ENCODE measurements around the gene TSPAN18.
A peak's percentile ranks its signal among the peaks of the same experiment; 100 is the strongest.

Gene TSPAN18, protein sequence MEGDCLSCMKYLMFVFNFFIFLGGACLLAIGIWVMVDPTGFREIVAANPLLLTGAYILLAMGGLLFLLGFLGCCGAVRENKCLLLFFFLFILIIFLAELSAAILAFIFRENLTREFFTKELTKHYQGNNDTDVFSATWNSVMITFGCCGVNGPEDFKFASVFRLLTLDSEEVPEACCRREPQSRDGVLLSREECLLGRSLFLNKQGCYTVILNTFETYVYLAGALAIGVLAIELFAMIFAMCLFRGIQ

DNA sequence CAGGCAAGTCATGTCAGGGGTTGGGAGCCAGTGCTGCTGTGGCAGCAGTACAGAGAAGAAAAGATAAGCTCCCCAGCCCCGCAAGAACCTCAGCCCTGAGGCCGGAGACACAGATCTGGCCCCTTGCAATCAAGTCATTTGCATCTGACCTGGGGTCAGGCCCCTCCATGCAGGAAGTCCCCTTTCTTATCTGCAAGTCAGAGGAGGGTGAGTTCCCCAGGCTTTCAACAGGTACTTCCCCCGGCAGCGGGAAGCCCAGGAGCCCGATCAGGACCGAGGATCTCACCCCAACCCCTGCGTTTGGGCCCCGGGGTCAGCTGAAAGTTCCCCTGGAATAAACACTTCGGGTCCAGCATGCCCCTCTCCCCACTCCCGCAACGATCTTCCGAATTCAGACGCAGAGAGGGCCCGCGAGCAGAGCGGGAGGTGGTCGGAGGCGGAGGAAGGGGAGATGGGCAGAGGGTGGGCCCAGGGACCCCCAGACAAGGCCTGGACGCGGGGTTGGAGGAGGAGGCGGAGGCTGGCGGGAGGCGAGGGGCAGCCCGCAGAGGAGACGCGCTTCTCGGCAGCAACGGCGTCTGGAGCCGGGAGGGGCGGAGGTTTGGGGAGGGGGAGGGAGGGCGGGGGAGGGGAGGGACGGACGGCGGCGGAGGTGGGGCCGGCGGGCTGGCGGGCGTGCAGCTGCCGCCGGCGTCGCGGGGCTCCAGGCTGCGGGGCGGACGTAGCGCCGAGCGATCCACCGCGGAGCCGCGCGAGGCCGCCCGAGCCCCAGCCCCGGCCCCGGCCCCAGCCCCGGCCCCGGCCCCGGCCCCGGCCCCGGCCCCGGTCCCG is at the start of gene TSPAN18:
Gene TSPAN18, plus strand, starts transcription at position 680 of the 831 bp plus-strand sequence. CDS start 179,455 bp downstream, outside the sequence.
- DNase-seq, result peak; percentile 13 to 18

DNA sequence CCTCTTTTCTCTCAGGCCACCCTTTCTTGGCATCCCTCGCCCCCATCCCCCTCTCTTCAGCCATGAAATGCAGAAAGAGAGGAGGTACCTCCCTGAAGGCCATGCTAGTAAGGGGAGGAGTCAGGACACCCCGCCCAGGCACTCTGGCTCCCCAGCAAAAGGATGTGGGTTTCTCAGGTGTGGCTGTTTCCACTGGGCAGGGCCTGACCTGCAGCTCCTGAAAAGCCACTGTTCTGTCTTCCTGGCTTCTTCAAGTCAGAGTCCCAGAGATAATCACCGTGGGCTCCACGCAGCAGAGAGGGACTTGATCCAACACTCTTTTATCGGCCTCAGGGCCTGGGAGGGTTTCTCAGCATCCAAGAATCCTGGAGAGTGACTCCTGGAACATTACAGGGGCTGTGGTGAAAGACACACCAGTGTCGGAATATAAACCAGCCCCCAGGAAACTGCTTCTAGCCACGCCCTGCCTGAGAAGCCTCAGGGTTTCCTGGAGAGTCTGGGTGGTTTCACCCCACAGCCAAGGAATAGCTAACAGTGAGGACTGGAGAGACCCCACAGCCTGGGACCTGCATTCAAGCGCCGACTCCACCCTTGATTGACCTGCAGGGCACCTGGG is 45.7 kb upstream of the TSPAN18 start:
- peak; percentile 16 to 30 for DNase-seq

DNA sequence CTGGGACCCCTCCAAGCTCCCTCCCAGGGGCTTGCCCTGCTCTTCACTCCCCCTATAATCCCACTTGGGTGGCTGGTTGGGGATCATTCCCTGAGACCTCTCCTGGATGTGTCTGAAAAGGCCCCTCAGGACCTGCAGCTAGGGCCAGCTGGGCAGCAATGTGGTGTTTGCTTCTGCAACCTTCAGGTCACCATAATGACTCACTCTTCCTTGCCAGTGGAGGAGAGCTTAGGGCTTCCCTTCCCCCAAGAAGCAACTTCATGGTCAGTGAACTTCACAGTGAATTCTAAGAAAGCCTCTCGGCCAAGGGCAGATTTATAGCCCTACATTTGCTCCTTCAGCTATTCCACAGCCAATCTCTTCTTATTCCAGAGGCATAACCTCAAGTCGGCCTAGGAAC is 45.1 kb upstream of the TSPAN18 start:
- DNase-seq, result no peak

DNA sequence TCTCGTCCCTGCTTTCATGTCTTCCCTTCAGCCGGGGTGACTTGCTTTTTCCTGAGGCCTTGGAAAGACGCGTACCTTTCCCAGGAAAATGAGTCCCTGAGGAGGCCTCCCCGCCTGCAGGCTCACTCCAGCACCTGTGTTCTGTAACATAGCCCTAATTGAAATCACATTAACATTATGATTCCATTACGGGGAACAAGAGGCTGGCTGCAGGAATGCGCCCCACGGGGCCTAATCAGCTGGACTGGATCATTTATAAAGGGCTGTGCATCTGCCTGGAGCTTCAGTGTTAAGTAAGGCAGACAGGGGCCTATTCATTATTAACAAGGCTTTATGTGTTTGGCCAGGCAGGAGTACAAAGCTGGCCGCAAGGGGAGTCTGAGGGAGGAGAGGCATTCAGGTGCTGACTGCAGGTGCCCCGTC is 41.9 kb upstream of the TSPAN18 start:
- DNase-seq, result no peak

DNA sequence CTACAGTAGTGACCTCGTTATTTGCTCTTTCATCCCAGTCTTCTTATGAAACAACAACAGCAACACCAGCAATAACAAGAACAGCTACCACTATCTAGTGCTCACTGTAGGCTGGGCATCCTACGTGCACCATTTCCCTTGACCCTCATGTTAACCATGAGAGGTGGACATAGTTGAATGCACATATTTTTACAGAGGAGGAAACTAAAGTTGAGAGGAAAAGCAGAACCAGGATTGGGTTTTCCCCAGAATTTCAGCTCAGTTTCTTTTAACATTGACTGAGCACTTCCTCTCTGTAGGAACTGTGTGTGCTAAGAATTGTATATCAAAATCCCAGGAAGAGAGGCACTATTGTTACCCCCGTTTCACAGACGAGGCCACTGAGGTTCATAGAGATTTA is 39.4 kb upstream of the TSPAN18 start:
- DNase-seq, result no peak

DNA sequence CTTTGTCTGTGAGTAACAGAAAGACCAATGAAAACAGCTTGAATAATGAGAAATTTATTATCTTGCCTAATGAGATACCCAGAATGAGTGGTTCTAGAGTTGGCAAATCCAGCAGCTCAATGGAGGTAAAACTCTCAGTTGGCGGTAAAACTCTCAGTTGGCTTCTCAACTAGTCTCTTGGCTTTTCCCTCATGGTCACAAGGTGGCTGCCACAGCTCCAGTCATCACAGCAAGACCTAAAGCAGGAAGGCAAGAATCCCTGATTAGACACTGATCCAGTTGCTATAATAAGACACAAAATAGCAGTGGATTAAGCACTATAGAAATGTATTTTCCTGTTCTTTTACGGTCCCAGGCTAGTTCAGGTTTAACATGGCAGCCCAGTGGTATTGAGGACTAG is 37.5 kb upstream of the TSPAN18 start:
- no peak for DNase-seq

DNA sequence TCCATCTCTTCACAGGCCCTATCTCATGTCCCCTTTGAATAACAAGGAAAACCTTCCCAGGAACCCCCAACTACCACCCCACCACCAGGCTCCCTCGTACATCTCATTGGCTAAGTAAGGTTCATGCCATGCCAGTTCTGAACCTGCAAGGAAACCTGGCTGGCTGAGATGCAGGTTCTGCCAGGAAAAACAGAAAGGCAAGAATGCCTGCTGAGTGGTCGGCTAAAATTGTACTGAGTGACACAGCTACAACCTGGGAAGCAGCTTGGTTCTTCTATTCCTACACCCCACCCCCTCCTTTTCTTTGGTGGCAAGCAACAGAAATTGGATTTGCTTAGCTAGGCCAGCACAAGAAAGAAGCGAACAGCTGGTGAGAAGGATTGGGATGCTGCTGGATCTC is 36.1 kb upstream of the TSPAN18 start:
- DNase-seq, result no peak

DNA sequence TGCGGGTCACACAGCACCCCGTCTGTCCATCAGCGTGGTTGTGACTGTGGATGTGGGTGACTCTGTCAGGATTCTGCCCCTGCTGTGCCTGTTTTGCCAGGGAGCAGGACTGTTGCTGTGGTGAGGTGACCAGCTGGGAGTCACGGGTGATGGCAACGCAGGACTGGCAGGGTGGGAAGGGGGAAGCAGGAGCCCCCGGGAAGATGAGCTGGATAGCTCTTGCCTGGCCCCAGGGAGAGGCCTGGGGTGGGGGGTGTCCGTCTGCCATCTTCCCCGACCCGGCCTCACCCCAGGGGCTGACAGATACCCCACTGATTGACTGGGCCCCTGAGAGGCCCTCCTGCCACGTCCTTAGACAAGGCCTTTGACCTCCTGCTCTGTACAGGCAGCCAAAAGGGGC is 34.3 kb upstream of the TSPAN18 start:
- DNase-seq, result no peak

DNA sequence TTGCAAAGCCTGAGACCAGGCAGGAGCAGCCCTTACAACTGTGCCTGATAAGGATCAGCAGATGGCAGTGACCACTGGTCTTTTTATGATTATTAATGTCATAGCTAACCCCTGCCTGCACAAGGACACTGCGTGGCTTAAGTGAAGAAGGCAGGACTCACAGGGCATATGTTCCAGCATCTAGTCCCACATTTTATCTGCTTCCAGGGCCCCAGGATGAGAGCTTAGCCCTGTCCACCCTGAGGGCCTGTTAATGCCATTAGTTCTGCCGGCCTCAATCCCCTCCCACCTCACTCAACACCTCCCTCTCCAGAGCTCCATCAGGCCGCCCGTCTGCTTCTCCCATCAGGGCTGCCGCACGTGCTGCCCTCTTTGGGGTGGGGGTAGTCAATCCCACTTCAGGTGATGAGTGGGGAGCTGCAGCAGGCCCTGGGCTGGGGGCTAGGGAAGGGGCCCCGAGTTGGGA is 33.1 kb upstream of the TSPAN18 start:
- no peak for DNase-seq

DNA sequence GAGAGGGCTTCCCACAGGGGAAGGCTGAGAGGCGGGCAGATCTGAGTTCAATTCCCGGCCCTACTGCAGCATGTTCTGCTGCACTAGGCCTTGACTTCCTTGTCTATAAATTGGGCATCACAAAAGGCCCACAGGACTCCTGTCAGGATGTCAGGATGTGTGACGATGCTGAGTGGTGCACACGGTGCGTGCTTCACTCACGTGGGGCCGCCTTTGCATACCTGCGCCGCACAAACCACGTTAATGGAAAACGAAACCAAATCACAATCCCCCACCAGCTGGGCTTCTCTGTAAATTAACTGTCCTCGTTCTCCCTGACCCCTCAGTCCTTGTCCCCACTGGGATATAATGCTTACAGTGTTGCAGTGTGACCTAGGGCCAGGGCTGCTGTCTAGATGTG is 32.3 kb upstream of the TSPAN18 start:
- no peak for DNase-seq

DNA sequence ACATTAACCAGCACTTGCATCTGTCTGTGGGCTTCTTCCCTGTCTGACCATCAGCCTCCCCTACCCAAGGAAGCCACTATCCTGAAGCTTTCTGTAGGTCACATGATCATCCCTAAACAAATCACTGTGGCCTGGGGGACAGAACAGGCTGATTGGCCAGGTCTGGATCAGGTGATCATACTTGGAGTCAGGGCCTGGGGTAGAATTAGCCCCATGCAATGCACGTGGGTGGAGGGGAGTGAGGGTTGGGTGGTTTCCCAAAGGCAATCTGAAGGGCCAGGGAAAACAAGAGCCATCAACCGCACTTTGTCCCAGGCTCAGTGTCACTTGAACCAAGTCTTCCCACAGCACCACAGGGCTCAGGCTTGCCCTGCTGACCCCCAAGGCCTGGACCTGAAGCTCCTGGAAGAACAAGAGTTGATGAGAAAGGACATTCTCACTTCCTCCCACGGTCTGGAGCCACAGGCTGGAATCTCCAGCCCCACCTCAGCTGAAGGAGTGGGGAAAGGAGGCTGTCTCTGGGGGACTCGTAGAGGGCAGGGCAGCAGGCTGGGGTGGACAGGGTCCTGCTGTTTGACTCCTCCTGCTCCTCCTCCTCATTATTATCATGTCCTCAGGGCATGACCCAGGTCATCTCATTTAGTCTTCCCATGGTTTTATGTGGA is 31.5 kb upstream of the TSPAN18 start:
- DNase-seq, result no peak

DNA sequence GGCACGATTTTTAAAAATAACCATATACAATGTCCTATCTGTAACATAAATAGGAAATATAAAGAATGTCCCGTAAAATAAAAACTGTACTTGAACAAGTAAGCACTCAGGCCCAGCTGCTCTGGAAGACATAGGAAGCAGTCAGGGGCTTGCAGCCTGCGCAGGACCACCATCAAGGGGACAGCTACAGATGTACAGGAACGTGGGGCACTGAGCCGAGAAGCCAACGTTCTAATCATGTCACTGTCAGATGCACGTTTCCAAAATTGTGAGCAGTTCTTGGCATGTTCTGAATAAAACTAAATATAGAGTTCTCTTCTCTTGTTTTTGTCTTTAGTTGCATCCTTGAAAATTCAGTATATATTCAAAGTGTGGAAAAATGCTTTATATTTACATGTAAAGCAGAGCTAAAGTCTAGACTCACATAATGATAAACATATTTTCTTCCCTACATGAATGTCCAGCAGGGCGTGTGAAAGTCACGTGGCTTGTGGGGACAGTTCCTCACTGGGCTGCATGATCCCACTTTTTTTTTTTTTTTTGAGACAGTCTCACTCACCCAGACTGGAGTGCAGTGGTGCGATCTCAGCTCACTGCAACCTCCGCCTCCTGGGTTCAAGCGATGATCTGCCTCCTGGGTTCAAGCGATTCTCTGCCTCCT is 28.4 kb upstream of the TSPAN18 start:
- DNase-seq, result no peak

DNA sequence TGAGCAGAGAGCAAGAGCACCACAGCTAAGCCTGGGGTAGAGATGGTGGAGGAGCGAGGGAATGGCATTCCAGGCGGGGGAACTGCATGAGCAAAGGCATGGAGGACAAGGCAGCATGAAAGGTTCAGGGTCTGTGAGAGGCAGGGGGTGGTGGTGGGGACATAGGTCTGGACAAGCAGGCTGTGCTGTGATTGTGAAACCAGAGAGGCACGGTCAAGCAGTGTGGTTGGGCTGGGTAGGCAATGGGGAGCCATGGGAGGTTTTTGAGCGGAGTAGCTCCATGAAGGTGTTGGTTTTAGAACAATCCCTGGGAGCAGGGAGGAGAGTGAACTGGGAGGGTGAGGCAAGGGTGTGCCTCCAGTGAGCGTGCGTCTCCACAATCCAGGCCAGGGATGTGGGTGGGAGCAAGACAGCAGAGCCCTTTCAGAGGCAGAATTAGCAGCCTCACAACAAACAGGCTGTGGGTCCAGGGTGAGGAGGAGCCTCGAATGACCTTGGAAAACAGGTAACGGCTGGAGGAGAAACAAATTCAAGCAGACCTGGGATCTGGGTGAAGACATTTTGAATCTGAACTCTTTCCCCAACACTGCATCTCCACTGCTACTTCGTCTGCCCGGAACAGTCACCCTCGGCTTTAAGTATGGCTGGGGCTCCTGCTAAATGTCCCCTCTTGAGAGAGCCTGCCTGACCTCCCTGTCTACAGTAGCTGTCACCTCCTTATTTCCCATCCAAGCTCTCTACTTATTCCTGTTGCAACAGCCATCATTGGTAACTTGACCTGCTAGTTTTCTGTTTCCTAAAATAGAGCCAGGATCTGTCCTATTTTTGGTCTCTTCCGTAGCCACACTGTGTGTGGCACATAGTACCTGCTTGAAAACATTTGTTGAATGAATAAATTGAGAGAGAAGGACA is 27.0 kb upstream of the TSPAN18 start:
- DNase-seq, result no peak

DNA sequence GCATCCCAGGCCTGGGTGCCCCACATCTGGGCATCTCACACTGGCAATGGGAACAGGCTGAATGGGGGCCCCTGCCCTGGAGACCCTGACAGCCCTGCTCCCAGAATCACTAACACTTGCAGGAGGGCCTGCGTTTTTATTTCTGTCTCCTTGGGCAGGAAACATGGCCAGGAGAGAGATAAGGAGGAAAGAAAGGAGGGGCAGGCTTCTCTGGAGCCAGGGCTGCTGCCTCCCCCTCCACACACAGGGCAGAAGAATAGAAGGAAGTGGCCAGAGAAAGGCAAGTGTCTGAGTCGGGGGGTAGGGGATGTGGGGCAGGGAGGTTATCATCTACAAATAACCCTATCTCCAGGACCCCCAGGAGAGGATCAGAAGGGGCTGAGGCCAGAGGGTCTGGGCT is 25.5 kb upstream of the TSPAN18 start:
- no peak for DNase-seq

DNA sequence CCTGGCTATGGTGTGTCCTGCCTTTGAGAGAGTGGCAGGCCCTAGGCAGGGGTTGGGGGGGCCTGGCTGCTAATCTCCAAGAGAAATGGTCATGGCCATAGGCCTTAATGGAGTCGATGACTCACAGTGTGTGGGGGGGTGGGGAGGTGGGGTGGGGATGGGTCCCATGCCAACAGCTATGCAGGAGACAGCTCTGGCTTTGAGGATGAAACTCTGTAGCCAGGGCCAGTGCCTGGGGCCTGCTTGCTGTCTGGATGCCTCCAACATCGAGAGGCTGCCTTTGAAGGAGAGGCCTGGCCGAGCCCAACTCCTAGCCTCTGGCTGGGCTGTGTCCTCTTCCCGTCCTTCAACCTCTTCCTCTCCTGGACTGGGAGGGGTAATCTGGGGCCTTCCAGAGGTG is 23.9 kb upstream of the TSPAN18 start:
- no peak for DNase-seq

DNA sequence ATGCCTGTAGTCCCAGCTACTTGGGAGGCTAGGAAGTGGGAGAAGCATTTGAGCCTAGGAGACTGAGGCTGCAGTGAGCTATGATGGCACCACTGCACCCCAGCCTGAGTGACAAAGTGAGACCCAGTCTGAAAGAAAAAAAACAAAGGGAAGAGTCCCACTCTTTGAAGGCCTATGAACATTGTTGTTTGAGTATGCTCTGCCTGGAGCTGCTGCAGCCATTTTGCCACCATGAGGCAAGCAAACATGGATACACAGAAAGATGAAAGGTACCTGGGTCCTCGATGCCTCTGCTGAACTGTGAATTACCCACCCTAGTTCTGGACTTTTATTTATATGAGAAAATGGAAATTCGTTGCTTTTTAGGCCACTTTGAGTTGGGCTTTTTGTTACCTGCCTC is 19.7 kb upstream of the TSPAN18 start:
- no peak for DNase-seq

DNA sequence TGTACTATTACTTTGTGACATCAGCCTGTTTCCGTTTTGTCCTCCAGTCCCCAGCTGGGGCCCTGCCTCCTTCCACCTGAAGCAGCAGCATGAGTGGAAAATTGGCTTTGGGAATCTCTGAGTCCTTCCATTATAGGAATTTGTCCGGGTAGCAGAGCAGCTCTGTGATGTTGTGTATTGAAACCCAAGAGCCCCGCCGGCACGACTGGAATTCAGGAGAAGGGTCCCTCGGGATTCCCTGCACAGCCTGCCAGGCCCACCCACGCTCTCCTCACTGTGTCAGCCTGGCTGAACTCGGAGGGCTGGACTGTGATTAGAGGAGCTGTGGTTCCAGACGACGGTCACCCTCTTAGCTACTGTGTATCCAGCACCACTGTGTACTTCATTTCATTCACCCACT is 18.8 kb upstream of the TSPAN18 start:
- no peak for DNase-seq

DNA sequence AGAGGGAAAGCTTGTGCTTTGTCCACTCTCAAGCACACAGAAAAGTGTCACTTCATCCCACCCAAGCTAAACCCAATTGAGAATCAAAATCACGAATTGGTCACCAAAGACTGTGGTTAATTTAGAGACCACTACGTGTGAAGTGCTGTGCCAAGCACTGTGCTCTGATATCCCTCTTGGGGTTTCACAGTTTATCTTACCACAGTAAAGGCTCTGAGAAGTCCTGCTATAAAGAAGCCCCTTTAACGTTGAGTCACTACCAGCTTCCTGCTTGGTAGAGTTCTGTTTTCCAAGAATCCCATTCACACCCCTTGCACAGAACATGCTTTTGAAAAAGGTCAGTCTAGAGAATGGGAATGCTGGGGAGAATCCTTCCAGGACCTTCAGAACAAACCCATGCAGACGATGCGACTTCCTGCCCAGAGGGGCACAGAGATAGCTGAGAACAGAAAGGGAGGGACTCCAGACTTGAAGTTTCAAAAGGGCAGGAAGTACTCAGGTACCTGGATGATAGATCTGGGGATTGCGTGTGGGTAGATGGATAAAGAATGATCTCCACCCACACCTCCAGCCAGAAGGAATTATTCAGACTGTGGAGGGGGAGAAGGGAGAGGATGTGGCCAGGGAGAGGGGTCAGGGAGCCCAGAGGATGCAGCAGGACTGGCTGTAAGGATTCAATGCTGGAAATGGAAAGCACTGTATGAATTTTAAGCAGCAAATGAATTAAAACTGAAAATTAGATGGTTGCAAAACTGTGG is 18.1 kb upstream of the TSPAN18 start:
- DNase-seq, result no peak

DNA sequence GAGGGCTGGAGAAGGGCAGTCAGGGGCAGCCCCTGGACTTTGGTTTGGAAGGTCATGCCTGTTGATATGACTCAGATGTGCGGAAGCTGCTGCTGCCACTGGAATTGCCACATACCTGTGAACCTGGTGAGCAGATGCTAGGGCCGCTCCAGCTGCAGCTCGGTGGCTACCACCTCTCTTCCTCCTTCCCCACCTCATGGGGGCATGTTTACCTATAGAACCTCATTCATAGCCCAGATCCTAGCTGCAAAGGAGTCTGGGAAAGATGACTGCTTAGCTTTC is 17.5 kb upstream of the TSPAN18 start:
- DNase-seq, result no peak

DNA sequence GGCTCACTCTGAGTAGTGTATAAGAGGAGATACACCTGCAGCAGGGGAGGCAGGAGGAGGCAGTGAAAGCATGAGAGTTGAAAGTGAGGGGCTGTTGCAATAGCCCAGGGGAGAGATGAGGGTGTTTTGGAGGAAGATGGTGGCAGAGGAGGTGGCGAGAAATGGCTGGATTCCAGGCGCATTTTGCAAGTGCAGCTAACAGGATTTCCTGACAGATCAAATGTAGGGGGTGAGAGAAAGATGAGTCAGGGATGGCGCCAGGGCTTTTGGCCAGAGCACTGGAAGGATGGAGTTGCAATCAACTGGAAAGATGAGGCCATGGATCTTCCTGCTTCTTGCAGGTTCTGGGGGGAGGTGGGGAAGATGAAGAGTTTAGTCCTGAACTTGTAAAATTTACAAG is 16.8 kb upstream of the TSPAN18 start:
- DNase-seq, result no peak

DNA sequence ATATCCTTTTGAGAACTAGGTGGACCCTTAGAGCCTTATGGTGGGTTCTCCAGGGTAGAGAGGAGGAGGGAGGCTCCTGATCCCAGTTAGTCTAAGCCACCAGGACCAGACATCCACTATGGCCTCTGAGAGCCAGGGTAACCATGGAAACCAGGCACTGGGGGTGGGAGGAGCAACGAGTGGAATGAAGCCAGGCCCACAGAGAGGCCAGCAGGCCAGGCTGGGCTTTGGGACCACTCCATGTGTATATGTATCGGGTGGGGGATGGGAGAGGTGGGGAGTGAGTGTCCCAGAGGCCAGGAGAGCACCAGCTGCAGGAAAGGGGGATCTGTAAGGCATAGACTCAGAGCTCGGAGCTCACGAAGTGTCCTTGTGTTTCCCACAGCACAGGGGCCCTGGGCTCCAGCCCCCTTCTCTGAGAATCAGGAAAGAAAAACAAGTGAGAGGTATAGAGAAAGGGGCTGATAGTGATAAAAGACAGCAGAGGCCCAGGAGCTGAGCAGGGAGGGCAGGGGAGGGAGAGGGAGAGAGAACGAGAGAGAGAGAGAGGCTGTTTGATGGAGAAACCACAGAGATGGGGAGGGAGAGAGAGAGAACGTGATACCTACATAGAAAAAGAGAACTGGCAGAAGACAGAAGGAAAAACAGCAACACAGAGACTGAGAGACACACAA is 15.5 kb upstream of the TSPAN18 start:
- DNase-seq, result no peak

Measured in stimulated activated CD4-positive, alpha-beta T cell treated with anti-CD3 and anti-CD28 coated beads, Interleukin-4, amount 100 ng/mL, for 4 hours (primary cell).